ENCODE data around the gene TMCO2. TPM values are rescaled to one million over a fixed set of nuclear protein-coding genes. Genes with fewer than 3 reads are reported as not detected.

The TMCO2 gene
- total RNA-seq, 2 experiments from 2014 or later = not detected

GRCh38 chr1:40268211-40268610 is 20.5 kb downstream of the TMCO2 start:
- H3K4me1 Mint-ChIP-seq (ENCODE audit: low read depth) = peaks cover 41% of the 10 kb centered on the region
- ATAC-seq (no peak), DNase-seq (no peak)
- intact Hi-C loops (cut with micrococcal nuclease) = no loop called here
- TF ChIP-seq CTCF (IDR thresholded peaks at IDR 0.05) = no peak
- H3K27me3 Mint-ChIP-seq = no peaks in the 10 kb centered on the region
- no peaks in the 10 kb centered on the region for H3K9me3 Mint-ChIP-seq
- H3K4me3 Mint-ChIP-seq = no peak overlapping the region
- peak overlapping the region; percentile 38 for H3K27ac Mint-ChIP-seq
- ChIA-PET CTCF (interaction anchor here (2.2 kb wide), 1 partner anchor 115 kb away, joined by 7 read pairs; no protein-coding TSS in a partner anchor), POLR2A (interaction anchor here (2.0 kb wide), 1 partner anchor 10 kb away, joined by 4 read pairs; no protein-coding TSS in a partner anchor)
- peaks cover 43% of the 10 kb centered on the region for H3K36me3 Mint-ChIP-seq (ENCODE audit: low read depth)

DNA sequence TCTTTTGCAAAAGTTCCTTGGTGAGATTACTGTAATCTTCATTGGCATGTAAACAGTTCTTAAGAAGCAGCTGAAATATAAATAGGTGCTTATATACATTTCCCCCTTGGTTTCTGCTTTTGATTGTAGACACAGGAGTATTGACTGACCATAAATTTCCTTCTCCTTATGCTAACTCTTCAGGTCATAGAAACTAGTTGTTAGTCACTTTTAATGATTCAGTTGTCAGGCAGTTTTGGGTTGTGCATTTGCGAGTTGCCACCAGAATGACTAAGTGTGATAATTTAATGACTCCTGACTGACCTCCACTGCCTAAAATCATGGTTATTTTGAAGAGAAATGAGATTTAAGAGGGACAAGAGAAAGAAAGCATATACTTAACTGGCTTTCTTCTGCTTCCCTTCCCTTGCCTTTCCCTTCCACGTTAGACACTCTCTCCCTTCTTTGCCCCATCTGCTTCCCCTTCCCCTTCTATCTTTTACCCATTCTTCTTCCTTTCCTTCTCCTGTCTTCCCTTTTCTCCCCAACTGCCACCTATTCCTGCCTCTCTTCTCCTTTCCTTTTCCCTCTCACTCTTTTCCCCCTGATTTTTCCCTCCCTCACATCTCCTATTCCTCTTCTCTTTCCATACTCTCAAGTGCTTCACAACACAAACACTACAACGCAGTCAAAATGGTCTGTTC is 22.6 kb downstream of the TMCO2 start:
- intact Hi-C loops (cut with micrococcal nuclease) = no loop called here
- H3K27ac Mint-ChIP-seq = peak overlapping the region; percentile 82
- ChIA-PET POLR2A (no interaction called here), CTCF (interaction anchor here (0.8 to 1.6 kb wide), 3 partner anchors 29 to 117 kb away, joined by 3 to 4 read pairs (median 3); no protein-coding TSS in a partner anchor)
- ATAC-seq = peak; percentile 92
- H3K27me3 Mint-ChIP-seq = no peaks in the 10 kb centered on the region
- peaks cover 44% of the 10 kb centered on the region for H3K36me3 Mint-ChIP-seq (ENCODE audit: low read depth)
- DNase-seq = peak; percentile 37
- no peaks in the 10 kb centered on the region for H3K9me3 Mint-ChIP-seq
- no peak overlapping the region for H3K4me3 Mint-ChIP-seq
- TF ChIP-seq CTCF (IDR thresholded peaks at IDR 0.05) = no peak
- peaks cover 25% of the 10 kb centered on the region for H3K4me1 Mint-ChIP-seq (ENCODE audit: low read depth)

DNA sequence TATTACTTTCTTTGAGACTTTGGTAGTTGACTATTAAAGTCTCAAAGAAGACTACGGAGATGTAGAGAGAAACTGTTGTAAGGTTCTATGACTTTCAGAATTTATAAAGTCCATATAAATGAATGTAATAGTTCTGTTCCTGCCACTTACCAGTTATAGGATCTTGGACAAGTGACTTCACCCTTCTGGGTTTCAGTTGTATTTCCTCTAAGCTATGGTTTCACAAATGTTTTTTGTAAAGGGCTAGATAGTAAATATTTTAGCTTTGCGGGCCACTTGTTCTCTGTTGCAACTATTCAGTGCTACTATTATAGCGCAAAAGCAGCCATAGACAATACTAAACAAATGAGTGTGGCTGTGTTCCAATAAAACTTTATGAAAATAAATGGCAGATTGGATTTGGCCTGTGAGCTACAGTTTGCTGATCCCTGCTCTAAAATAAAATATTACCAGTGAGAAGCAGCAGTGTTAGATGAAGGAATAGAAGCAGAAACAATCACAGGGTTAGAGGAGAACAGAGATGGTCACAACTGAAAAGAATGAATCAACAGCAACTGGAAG is 25.0 kb downstream of the TMCO2 start:
- H3K9me3 Mint-ChIP-seq = no peaks in the 10 kb centered on the region
- H3K27me3 Mint-ChIP-seq = no peaks in the 10 kb centered on the region
- peak overlapping the region; percentile 60 for H3K27ac Mint-ChIP-seq
- no peak for TF ChIP-seq CTCF (IDR thresholded peaks at IDR 0.05)
- peaks cover 46% of the 10 kb centered on the region for H3K36me3 Mint-ChIP-seq (ENCODE audit: low read depth)
- intact Hi-C loops (cut with micrococcal nuclease) = no loop called here
- no peak overlapping the region for H3K4me3 Mint-ChIP-seq
- ChIA-PET CTCF (interaction anchor here (1.2 to 1.7 kb wide), 4 partner anchors 43 to 129 kb away, joined by 4 to 8 read pairs (median 6); no protein-coding TSS in a partner anchor), POLR2A (interaction anchor here (0.6 kb wide), 1 partner anchor 69 kb away, joined by 3 read pairs; no protein-coding TSS in a partner anchor)
- peaks cover 20% of the 10 kb centered on the region for H3K4me1 Mint-ChIP-seq (ENCODE audit: low read depth)
- ATAC-seq (no peak), DNase-seq (no peak)

DNA sequence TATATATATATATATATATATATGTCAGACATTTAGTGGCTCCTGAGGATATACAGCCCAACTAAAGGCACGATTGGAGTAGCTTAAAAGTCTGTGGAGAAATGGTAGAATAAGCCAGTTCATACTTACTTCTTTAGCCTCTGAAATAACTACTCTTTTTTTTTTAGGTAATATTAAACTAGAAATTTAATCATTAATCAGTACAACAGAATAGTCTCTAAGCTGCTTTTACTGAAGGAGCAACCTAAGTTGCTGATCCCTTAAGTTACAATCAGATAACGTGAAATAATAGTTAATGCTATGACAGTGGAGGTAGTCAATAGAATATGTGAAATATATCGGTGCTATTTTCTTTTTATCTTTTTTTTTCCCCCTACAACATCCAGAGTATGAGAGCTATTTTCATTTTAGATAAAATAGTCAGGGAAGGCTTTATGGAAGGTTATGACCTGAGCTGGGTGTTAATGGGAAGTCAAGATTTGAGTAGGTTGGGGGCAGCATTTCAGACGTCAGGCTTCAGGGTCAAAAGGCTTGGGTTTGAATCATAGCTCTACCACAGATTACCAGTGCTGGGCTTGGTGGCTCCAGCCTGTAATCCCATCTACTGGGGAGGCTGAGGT is 25.9 kb downstream of the TMCO2 start:
- H3K27ac Mint-ChIP-seq = no peak overlapping the region
- no peaks in the 10 kb centered on the region for H3K9me3 Mint-ChIP-seq
- H3K4me3 Mint-ChIP-seq = no peak overlapping the region
- no peak for ATAC-seq
- CTCF ChIA-PET = interaction anchor here (0.7 to 1.7 kb wide), 4 partner anchors 8 to 130 kb away, joined by 3 to 6 read pairs (median 4); no protein-coding TSS in a partner anchor
- TF ChIP-seq CTCF (IDR thresholded peaks at IDR 0.05) = no peak
- intact Hi-C loops (cut with micrococcal nuclease) = no loop called here
- no peak for DNase-seq
- no peaks in the 10 kb centered on the region for H3K27me3 Mint-ChIP-seq
- H3K4me1 Mint-ChIP-seq (ENCODE audit: low read depth) = peaks cover 20% of the 10 kb centered on the region
- peaks cover 45% of the 10 kb centered on the region for H3K36me3 Mint-ChIP-seq (ENCODE audit: low read depth)
- POLR2A ChIA-PET = interaction anchor here (0.6 kb wide), 1 partner anchor 68 kb away, joined by 3 read pairs; no protein-coding TSS in a partner anchor
